ENCODE measurements around the gene NFE2. TPM values are rescaled to one million over a fixed set of nuclear protein-coding genes. Genes with fewer than 3 reads are reported as not detected.
A peak's percentile ranks its signal among the peaks of the same experiment; 100 is the strongest.

NFE2 gene
- total RNA-seq, 1 experiment from 2014 or later = 2.4 TPM

DNA sequence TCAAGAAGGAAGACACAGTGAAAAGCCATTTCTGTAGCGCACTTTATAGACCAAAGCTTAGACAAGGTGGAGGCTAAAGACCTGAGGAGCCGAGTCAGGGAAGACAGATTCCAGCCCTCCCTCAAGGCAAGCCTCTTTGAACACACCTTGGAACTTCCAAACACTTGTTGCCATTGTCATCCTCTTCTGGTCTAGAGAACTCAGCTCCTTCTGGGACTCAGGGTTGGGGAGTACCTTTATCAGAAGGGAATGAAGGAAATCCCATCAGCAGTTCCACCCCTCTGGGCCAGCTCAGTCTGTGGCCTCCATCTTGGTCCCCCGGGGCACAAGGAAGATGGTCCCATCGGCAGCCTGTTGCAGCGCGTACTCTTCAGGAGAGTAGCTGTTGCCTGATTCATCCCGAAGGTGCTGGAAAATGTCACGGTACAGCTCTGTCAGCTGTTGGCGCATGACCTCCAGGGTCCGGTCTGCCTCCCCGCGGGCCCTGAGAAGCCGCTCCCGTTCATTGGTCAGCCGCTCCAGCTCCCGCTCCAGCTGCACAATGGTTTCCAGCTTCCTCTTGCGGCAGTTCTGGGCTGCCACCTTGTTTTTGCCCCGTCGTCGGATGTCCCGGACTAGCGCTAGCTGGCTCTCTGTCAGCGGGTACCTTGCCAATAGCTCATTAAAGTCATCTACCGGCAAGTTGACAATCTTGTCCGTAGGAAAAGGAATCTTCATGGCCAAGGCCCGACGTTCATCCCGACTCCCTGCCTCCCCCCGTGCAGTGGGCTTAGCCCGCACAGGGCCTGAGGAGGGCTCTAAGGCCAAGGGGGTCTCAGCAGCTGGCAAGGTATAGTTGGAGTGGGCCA, 8.5 kb downstream of the NFE2 start:
- H3K9me3 Mint-ChIP-seq = no peaks in the 10 kb centered on the region
- H3K4me1 Mint-ChIP-seq = no peaks in the 10 kb centered on the region
- CTCF ChIA-PET = interaction anchor here (1.1 to 9.8 kb wide), 9 partner anchors 12 to 87 kb away, joined by 3 to 130 read pairs (median 6); partner anchors contain the start of genes CBX5, COPZ1 and HNRNPA1
- no peak for DNase-seq (ENCODE audit: low spot score)
- TF ChIP-seq FOXP4 (CRISPR knock-in tag; IDR thresholded peaks at IDR 0.05) (no peak), OVOL2 (CRISPR knock-in tag; IDR thresholded peaks at IDR 0.05; ENCODE audit: borderline replicate concordance) (no peak), ZNF425 (CRISPR knock-in tag; conservative IDR thresholded peaks at IDR 0.05) (no peak), CBFB (CRISPR knock-in tag; IDR thresholded peaks at IDR 0.05; ENCODE audit: low read depth) (no peak), SMAD3 (CRISPR knock-in tag; IDR thresholded peaks at IDR 0.05; ENCODE audit: borderline replicate concordance) (no peak), GABPB1 (CRISPR knock-in tag; IDR thresholded peaks at IDR 0.05) (no peak), ZNF317 (CRISPR knock-in tag; IDR thresholded peaks at IDR 0.05; ENCODE audit: borderline replicate concordance, low read depth) (no peak), TCF7 (CRISPR knock-in tag; IDR thresholded peaks at IDR 0.05; ENCODE audit: low read depth) (no peak)
- TF ChIP-seq, protein P1, sequence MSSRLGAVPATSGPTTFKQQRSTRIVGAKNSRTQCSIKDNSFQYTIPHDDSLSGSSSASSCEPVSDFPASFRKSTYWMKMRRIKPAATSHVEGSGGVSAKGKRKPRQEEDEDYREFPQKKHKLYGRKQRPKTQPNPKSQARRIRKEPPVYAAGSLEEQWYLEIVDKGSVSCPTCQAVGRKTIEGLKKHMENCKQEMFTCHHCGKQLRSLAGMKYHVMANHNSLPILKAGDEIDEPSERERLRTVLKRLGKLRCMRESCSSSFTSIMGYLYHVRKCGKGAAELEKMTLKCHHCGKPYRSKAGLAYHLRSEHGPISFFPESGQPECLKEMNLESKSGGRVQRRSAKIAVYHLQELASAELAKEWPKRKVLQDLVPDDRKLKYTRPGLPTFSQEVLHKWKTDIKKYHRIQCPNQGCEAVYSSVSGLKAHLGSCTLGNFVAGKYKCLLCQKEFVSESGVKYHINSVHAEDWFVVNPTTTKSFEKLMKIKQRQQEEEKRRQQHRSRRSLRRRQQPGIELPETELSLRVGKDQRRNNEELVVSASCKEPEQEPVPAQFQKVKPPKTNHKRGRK (CRISPR knock-in tag; IDR thresholded peaks at IDR 0.05; ENCODE audit: borderline replicate concordance) = no peak
- TF ChIP-seq, protein P2, sequence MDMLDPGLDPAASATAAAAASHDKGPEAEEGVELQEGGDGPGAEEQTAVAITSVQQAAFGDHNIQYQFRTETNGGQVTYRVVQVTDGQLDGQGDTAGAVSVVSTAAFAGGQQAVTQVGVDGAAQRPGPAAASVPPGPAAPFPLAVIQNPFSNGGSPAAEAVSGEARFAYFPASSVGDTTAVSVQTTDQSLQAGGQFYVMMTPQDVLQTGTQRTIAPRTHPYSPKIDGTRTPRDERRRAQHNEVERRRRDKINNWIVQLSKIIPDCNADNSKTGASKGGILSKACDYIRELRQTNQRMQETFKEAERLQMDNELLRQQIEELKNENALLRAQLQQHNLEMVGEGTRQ (CRISPR knock-in tag; IDR thresholded peaks at IDR 0.05) = no peak
- POLR2A ChIA-PET = interaction anchor here (0.7 to 2.4 kb wide), 3 partner anchors 9 to 32 kb away, joined by 3 to 11 read pairs (median 4); partner anchors contain the start of genes CBX5 and HNRNPA1
- no peak for ATAC-seq
- no peak overlapping the region for H3K4me3 Mint-ChIP-seq
- H3K27me3 Mint-ChIP-seq (ENCODE audit: low read depth) = no peaks in the 10 kb centered on the region
- H3K36me3 Mint-ChIP-seq = no peaks in the 10 kb centered on the region; the same call in 1 of the 2 replicates
- H3K27ac Mint-ChIP-seq = no peak overlapping the region

GRCh38 chr12:54287261-54288157, 13.3 kb downstream of the NFE2 start:
- Mint-ChIP-seq H3K4me3 (no peak overlapping the region), H3K27me3 (ENCODE audit: low read depth) (no peaks in the 10 kb centered on the region), H3K36me3 (no peaks in the 10 kb centered on the region; the same call in 1 of the 2 replicates), H3K27ac (peak overlapping the region; percentile 64; the same call in 1 of the 2 replicates), H3K9me3 (no peaks in the 10 kb centered on the region), H3K4me1 (peaks cover 28% of the 10 kb centered on the region)
- peak; percentile 13 for ATAC-seq
- no peak for DNase-seq (ENCODE audit: low spot score)
- ChIA-PET POLR2A (interaction anchor here (0.5 to 3.9 kb wide), 12 partner anchors 7 to 70 kb away, joined by 3 to 23 read pairs (median 6); partner anchors contain the start of genes CBX5, COPZ1, HNRNPA1 and NFE2), CTCF (interaction anchor here (0.6 to 9.8 kb wide), 15 partner anchors 12 to 569 kb away, joined by 3 to 130 read pairs (median 5); partner anchors contain the start of genes COPZ1 and NFE2)
- TF ChIP-seq ZNF425 (CRISPR knock-in tag; conservative IDR thresholded peaks at IDR 0.05) = peak; percentile 92
- TF ChIP-seq IRF1 (CRISPR knock-in tag; IDR thresholded peaks at IDR 0.05) = no peak
- TF ChIP-seq NFYB (CRISPR knock-in tag; conservative IDR thresholded peaks at IDR 0.05; ENCODE audit: low read depth) = no peak
- peak; percentile 15; the same call in 1 of the 2 replicates for TF ChIP-seq SP1 (CRISPR knock-in tag; conservative IDR thresholded peaks at IDR 0.05)
- TF ChIP-seq PRRX2 (CRISPR knock-in tag; IDR thresholded peaks at IDR 0.05) = peak; percentile 93
- no peak for TF ChIP-seq CREB1 (CRISPR knock-in tag; IDR thresholded peaks at IDR 0.05)
